ENCODE results near the gene RASL11A. TPM values are rescaled to one million over a fixed set of nuclear protein-coding genes. Genes with fewer than 3 reads are reported as not detected.
"Not testable (repeated sequence)": the region's sequence is repeated elsewhere in the genome, so short reads cannot be mapped to it uniquely, and the experiment has no call there.

The RASL11A gene
- polyA plus RNA-seq, 1 of the 3 experiments (the other 2 are of a cell fraction): 2.7 TPM

GRCh38 chr13:27321468-27322431, 51.1 kb downstream of the RASL11A start:
- Histone ChIP-seq H3K27ac (ENCODE audit: low read depth in 2 of 2, low read length in 1 of 2) (no peak overlapping the region), H2AFZ (ENCODE audit: low read depth) (no peak overlapping the region), H3K4me2 (no peak overlapping the region), H3K9me2 (no peaks in the 10 kb centered on the region), H3K9me3 (no peaks in the 10 kb centered on the region), H3F3A (replicated peaks; ENCODE audit: insufficient read depth) (no peaks in the 10 kb centered on the region), H3K4me1 (ENCODE audit: control insufficient read depth in 1 of 2, insufficient read depth in 2 of 2, low read depth in 1 of 2, low read length in 1 of 2) (no peaks in the 10 kb centered on the region), H3K4me3 (ENCODE audit: low read depth in 2 of 2, low read length in 1 of 2) (no peak overlapping the region), H3K9ac (no peak overlapping the region), H3K27me3 (ENCODE audit: insufficient read depth) (peaks cover 61% of the 10 kb centered on the region), H3K36me3 (replicated peaks in 1 of 2; ENCODE audit: control insufficient read depth in 1 of 2, insufficient read depth in 2 of 2, low read length in 1 of 2) (no peaks in the 10 kb centered on the region), H3K79me2 (ENCODE audit: insufficient read depth) (no peaks in the 10 kb centered on the region), H4K20me1 (ENCODE audit: insufficient read depth) (no peaks in the 10 kb centered on the region)
- TF ChIP-seq MAX (IDR thresholded peaks at IDR 0.05; ENCODE audit: low read depth) (no peak), CHD2 (IDR thresholded peaks at IDR 0.05; ENCODE audit: low read length, partially characterized antibody) (no peak), FOSL2 (IDR thresholded peaks at IDR 0.05; ENCODE audit: borderline replicate concordance, low read depth) (no peak), TAF1 (IDR thresholded peaks at IDR 0.05; ENCODE audit: borderline replicate concordance, low read depth, low read length) (no peak), SMC3 (IDR thresholded peaks at IDR 0.05; ENCODE audit: low read depth, low read length) (no peak), RFX5 (IDR thresholded peaks at IDR 0.05; ENCODE audit: low read length) (no peak), POLR2AphosphoS5 (IDR thresholded peaks at IDR 0.05; ENCODE audit: low read depth, low read length) (no peak), RXRA (IDR thresholded peaks at IDR 0.05; ENCODE audit: borderline replicate concordance, low read depth) (no peak), EZH2phosphoT487 (IDR thresholded peaks at IDR 0.05; ENCODE audit: borderline replicate concordance, low read depth) (no peak), REST (IDR thresholded peaks at IDR 0.05; ENCODE audit: low read depth, low read length) (no peak), FOXM1 (IDR thresholded peaks at IDR 0.05; ENCODE audit: low read depth) (no peak), NRF1 (IDR thresholded peaks at IDR 0.05; ENCODE audit: low read depth, low read length) (no peak), RCOR1 (IDR thresholded peaks at IDR 0.05; ENCODE audit: low read length) (no peak)
- WGBS (ENCODE audit: low lambda C conversion rate): 16% methylated on average over 8 of the region's 8 CpGs
- DNase-seq: no peak
- ChIA-PET CTCF (interaction anchor here (0.9 kb wide), 1 partner anchor 16 kb away, joined by 3 read pairs; no protein-coding TSS in a partner anchor), POLR2A (no interaction called here)

- H3F3A ChIP-seq (replicated peaks; ENCODE audit: insufficient read depth); H4K20me1 ChIP-seq (ENCODE audit: insufficient read depth); H3K9me3 ChIP-seq; H3K9me2 ChIP-seq; POLR2A ChIA-PET; H3K79me2 ChIP-seq (ENCODE audit: insufficient read depth); H3K27ac ChIP-seq (ENCODE audit: low read depth in 2 of 2, low read length in 1 of 2); H3K36me3 ChIP-seq (replicated peaks in 1 of 2; ENCODE audit: control insufficient read depth in 1 of 2, insufficient read depth in 2 of 2, low read length in 1 of 2); CTCF ChIA-PET; H3K4me1 ChIP-seq (ENCODE audit: control insufficient read depth in 1 of 2, insufficient read depth in 2 of 2, low read depth in 1 of 2, low read length in 1 of 2); H3K4me3 ChIP-seq (ENCODE audit: low read depth in 2 of 2, low read length in 1 of 2); H2AFZ ChIP-seq (ENCODE audit: low read depth); H3K4me2 ChIP-seq; DNase-seq; H3K9ac ChIP-seq: not testable (repeated sequence)
- peaks cover 56% of the 10 kb centered on the region for H3K27me3 ChIP-seq (ENCODE audit: insufficient read depth)
- WGBS (ENCODE audit: low lambda C conversion rate): 27% methylated on average over 6 of the region's 6 CpGs
Measured at GRCh38 chr13:27322443-27322842, 51.8 kb downstream of the RASL11A start.

Small RNA genes lying within 50 kb of the gene (small RNA-seq; reads per million reads assigned to genes)
- gene SNORA27 (0 reads per million in 7 experiments), gene SNORD102 (0 reads per million in 7 experiments)

Other genes starting within 250 kb of the RASL11A start
- gene USP12, start 99.0 kb upstream of the RASL11A start, polyA plus RNA-seq (2012; rRNA removed): 5.0 and 6.3 TPM in 2 replicates
- 1,261 and 1,610 TPM in 2 replicates for gene RPL21, start 19.3 kb upstream of the RASL11A start, polyA plus RNA-seq (2012; rRNA removed)
- 57.1 and 75.4 TPM in 2 replicates for gene GTF3A, start 153.8 kb downstream of the RASL11A start, polyA plus RNA-seq (2012; rRNA removed)
- gene MTIF3, start 179.7 kb downstream of the RASL11A start, polyA plus RNA-seq (2012; rRNA removed): 29.5 and 35.6 TPM in 2 replicates